NCI-H2196 (cell line): Measurements from ENCODE around the gene GRK2.

Source experiments
- DNase-seq: peaks from one replicate; lab custom pipeline; 2025; ENCODE audit not compliant: unreplicated experiment; lab: John Stamatoyannopoulos, UW

The GRK2 gene

DNA sequence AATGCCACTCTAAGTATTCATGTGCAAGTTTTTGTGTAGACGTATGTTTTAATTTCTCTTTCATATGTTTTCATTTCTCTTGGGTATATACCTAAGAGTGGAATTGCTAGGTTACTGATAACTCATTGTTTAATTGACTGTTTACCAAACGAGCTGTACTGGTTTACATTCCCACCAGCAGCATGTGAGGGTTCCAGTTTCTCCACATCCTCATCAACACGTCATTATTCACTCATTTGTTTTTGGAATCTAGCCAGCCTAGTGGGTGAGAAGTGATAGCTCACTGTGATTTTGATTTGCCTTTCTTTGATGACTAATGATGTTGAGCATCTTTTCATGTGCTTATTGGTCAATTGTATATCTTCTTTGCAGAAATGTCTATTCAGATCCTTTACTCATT is 26.8 kb downstream of the GRK2 start:
- DNase-seq, result no peak

DNA sequence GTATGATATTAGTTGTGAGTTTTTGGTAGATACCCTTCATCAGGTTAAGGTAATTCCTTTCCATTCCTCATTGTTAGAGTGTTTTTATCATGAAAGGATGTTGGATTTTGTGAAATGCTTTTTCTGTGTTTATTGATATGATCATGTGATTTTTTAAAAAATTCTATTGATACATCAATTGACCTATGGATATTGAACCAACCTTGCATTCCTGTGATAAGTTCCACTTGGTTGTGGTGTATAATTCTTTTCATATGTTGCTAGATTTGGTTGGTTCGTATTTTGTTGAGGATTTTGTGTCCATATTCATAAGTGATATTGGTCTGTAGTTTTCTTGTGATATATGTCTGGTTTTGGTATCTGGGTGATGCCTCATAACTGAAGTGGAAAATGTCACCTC is 29.6 kb downstream of the GRK2 start:
- no peak for DNase-seq

DNA sequence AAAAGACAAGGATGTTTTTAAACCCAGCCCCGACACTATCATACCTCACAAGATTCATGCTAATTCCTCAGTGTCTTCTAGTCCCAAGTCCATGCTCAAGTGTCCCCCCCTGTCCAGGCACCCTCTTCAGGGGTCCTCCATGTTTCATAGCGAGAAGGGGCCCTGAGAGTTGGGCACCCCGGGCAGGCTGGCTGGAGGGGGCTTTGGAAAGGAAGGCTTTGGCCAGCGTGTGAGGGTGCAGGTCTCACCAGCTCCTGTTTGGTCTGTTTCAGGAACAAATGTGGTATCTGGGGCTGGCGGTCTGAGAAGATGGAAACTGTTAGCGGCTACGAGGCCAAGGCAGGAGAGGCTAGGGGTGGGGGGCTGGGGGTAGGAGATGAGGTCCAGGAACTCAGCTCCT is 32.5 kb downstream of the GRK2 start:
- DNase-seq, result no peak

GRCh38 chr11:67299471-67300191 is 33.4 kb downstream of the GRK2 start:
- DNase-seq, result no peak

GRCh38 chr11:67300256-67300755 is 34.0 kb downstream of the GRK2 start:
- no peak for DNase-seq

- no peak for DNase-seq
Observed at GRCh38 chr11:67300756-67301312, 34.6 kb downstream of the GRK2 start.

DNA sequence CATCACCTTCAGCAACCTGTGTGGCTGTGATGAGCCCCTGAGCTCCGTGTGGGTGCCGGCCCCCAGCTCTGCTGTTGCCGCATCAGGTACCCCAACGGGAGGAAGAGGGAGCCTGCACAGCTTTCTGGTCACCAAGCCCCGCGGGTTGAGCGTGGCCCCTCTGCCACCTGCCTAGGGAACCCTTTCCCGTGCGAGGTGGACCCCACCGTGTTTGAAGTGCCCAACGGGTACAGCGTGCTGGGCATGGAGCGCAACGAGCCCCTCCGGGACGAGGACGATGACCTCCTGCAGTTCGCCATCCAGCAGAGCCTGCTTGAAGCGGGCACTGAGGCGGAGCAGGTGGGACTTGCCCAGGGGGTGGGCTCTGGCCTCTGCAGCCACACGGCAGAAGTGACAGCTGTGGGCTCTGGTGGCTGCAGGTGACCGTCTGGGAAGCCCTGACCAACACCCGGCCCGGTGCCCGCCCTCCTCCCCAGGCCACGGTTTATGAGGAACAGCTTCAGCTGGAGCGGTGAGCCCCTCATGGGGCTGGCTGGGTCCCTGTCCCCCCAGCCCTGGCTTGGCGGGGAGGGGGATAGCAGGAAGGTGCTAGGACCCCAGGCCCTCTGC is 35.1 kb downstream of the GRK2 start:
- no peak for DNase-seq

GRCh38 chr11:67301951-67302516 is 35.8 kb downstream of the GRK2 start:
- peak; percentile 43 for DNase-seq

DNA sequence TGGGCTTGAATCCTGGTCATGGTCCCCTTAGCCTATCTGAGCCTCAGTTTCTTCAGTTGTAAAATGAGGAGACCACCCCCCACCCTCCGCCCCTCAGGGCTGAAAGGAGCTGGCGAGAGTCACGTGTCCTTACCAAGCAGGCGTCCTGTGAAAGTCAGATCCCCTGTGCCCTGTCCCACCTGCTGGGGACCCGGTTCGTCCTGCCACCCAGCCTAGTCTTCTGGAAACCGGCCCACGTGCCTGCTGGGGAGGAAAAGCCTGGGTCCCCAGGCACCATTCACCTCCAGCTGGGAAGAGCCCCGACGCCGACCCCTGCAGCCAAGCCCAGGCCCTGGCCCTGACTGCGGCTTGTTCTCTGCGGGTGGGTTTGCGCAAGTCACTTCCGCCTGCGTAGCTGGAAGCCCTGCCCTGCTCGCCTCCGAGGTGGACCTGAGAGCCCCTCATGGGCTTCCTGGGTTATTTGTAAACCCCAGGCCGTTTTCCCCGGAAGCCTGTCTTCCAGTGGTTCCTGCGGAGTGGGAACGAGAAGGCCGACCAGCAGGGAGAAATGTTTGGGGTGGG is 36.4 kb downstream of the GRK2 start:
- no peak for DNase-seq

GRCh38 chr11:67303132-67303834 is 37.0 kb downstream of the GRK2 start, which contains the start of gene SSH3:
Gene SSH3, plus strand, starts transcription at chr11:67303530. Its CDS starts 96 bp downstream, at chr11:67303626.
- peak; percentile 84 for DNase-seq

- DNase-seq, result no peak
Observed at GRCh38 chr11:67303835-67304411, 37.6 kb downstream of the GRK2 start.

DNA sequence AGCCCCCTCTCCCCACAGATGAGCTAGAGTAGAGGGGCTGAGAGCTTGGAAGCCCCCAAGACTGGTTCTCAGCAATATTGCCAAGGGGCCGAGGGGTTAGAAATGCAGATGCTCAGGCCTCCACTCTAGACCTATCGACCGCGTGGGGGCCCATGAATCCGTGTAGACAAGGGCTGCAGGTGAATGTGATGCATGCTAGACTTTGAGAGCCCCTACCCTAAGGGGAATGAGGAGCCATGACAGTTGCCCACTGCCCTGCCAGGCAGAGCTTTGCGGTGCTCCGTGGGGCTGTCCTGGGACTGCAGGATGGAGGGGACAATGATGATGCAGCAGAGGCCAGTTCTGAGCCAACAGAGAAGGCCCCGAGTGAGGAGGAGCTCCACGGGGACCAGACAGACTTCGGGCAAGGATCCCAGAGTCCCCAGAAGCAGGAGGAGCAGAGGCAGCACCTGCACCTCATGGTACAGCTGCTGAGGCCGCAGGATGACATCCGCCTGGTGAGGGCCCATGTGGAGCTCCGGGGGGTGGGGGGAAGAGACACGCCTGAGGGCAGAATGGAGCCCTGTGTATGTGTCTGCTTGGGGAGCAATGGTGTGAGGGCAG is 38.3 kb downstream of the GRK2 start:
- no peak for DNase-seq

DNA sequence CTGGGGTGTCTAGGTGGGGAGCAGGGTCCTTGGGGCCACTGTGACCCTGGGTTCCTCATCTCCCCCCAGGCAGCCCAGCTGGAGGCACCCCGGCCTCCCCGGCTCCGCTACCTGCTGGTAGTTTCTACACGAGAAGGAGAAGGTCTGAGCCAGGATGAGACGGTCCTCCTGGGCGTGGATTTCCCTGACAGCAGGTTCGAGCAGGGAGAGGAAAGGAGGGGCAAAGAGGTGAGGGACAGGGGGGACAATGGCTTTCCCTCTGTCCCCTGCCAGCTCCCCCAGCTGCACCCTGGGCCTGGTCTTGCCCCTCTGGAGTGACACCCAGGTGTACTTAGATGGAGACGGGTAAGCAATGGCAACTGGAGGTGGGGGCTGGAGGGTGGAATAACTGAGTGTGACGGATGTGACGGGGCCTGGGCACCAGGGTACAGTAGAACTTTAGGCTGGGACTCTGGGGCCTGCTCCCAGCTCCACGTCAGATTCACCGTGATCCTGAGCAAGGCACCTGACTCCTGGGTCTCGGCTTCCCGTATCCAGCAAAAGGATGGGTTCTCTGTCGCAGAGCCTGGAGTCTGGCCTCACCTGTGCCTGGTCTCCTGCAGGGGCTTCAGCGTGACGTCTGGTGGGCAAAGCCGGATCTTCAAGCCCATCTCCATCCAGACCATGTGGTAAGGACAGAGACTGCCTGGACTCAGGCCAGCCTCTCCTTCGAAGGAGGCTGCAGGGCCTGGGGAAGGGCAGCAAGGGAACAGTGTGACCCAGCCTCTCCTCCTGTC is 40.7 kb downstream of the GRK2 start:
- DNase-seq, result no peak

GRCh38 chr11:67307545-67308001 is 41.3 kb downstream of the GRK2 start:
- DNase-seq, result no peak

DNA sequence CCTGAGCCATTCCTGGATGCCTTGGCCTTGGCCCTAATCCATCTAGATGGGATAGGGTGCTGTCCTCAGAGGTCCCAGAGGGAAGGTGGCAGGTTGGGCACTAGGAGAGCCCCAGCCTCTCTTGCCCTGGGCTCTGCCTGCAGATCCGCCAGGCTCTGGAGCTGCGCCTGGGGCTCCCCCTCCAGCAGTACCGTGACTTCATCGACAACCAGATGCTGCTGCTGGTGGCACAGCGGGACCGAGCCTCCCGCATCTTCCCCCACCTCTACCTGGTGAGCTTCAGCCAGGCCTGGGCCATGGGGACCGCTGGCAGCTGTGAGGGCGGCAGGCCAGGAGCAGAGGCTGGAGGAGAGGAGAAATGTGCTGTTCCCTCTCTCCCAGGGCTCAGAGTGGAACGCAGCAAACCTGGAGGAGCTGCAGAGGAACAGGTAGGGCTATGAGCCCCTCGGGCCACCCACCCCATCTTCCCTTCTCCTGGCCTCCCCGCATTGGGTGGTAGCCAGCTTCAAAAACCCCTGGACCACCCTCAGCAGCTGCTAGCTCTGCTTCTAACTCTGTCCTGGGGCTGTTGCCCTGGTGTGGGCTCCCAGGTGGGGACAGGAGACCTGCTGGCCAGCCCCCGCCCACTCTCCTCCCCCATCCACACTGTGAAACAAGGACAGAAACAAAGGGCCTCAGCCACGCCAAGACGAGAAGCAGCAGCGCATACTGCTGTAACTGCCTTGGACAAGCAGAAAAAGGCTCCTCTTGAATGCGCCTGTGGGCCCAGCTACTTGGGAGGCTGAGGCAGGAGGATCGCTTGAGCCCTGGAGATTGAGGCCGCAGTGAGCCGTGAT is 42.0 kb downstream of the GRK2 start:
- no peak for DNase-seq

DNA sequence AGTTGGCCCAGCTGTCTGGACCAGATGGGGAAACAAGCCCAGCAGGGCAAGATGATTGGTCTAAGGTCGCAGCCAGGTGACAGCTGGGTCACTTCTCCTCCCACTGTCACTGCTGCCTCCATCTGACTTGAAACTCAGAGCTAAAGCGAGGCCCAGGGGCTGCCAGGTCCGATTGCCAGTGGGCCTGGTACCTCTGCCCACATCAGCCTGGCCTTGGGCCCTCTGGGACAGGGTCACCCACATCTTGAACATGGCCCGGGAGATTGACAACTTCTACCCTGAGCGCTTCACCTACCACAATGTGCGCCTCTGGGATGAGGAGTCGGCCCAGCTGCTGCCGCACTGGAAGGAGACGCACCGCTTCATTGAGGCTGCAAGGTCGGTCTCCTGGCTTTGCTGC is 42.9 kb downstream of the GRK2 start:
- DNase-seq, result no peak

DNA sequence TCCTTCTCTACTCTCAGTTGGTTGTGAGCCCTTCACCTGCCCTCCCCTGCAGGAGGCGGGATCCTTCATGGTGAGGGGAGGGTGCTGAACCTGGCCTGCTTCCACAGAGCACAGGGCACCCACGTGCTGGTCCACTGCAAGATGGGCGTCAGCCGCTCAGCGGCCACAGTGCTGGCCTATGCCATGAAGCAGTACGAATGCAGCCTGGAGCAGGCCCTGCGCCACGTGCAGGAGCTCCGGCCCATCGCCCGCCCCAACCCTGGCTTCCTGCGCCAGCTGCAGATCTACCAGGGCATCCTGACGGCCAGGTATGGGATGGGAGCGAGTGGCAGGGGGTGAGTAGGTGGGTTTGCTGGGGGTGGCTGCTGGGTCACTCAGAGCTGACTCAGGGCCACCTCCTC is 43.4 kb downstream of the GRK2 start:
- no peak for DNase-seq

DNA sequence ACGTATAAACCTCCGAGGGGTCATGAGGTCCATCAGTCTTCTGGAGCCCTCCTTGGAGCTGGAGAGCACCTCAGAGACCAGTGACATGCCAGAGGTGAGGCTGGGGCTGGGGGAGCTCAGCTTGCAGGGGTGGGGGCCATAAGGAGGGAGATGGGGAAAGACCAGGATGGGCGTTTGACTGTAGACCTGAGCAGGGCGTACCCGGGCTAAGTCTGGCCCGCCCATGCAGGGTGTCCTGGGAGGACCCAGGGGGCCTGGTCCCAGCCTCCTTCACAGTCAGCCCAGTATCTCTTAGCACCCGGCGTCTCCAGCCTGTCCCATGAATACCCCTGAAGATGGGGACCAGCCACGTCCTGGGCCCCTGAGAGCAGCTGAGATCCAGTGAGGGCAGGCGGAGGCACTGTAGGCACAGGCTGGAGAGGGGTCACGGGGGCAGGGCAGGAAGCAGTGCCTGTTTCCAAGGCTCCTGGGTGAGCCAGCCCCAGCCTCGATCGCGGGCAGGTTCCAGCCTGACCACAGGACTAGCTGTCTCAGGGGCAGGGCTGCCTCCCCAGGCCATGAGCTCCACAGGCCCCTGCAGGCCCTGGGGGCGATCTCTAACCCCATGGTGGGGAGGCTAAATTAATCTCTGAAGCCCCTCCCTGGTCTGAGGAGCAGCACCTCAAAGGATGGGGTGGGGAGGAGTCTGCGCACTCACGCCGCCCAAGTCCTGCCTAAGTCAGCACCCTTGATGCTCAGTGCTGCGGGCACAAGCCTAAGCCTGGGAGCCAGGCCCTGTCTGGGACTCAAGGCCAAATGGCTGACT is 44.2 kb downstream of the GRK2 start:
- no peak for DNase-seq
